ENCODE results near the gene HORMAD2. TPM values are rescaled to one million over a fixed set of nuclear protein-coding genes. Genes with fewer than 3 reads are reported as not detected.

The HORMAD2 gene
- total RNA-seq, 2 donors from 2014 or later, result not detected

DNA sequence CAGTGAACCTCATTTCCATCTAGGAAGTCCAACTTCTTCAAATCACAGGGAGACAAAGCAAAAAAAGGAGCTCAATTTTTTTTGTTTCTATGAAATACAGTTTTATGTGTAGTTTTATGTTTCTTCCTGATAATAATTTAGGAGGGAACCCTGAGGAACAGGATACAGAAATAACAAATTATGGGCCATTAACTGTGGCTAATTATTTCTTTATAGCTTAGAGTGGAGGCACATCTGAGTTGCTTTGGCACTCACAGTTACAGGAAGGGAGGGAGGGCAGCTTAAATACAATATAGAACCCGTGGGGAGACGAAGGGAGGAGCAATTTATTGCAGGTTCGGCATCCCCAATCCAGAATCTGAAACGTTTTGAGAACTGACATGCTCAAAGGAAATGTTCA, 37.1 kb upstream of the HORMAD2 start:
- Histone ChIP-seq H3K4me3 (no peak overlapping the region), H3K27ac (no peak overlapping the region), H3K9me3 (no peaks in the 10 kb centered on the region), H3K4me1 (ENCODE audit: control insufficient read depth in 1 of 2, low read depth in 2 of 2) (no peaks in the 10 kb centered on the region), H3K27me3 (replicated peaks; ENCODE audit: insufficient read depth) (no peaks in the 10 kb centered on the region), H3K36me3 (no peaks in the 10 kb centered on the region)
- TF ChIP-seq, protein P1, sequence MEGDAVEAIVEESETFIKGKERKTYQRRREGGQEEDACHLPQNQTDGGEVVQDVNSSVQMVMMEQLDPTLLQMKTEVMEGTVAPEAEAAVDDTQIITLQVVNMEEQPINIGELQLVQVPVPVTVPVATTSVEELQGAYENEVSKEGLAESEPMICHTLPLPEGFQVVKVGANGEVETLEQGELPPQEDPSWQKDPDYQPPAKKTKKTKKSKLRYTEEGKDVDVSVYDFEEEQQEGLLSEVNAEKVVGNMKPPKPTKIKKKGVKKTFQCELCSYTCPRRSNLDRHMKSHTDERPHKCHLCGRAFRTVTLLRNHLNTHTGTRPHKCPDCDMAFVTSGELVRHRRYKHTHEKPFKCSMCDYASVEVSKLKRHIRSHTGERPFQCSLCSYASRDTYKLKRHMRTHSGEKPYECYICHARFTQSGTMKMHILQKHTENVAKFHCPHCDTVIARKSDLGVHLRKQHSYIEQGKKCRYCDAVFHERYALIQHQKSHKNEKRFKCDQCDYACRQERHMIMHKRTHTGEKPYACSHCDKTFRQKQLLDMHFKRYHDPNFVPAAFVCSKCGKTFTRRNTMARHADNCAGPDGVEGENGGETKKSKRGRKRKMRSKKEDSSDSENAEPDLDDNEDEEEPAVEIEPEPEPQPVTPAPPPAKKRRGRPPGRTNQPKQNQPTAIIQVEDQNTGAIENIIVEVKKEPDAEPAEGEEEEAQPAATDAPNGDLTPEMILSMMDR (IDR thresholded peaks at IDR 0.05), result no peak
- no peak for ATAC-seq (ENCODE audit: insufficient number of reproducible peaks, low FRiP score, low read depth)
- DNase-seq (ENCODE audit: low spot score), result no peak

DNA sequence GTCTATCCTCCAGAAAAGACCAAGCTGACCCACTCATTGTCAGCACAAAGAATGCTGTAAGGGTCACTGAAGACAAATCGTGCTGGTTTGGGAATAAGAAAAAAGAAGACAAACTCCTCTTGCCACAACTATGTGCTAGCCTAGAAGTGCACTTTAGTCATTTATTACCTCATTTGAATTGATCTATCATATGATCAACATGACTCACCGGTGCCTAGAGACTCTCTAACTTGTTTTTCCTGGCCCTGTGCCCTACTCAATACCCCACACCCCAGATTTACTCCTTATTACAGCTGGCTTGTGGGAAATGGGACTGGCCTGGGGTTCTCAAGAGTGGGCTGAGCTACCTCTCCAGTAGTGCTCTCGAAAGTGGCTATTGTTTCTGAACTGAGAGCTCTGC, 35.9 kb upstream of the HORMAD2 start:
- DNase-seq (ENCODE audit: low spot score) (no peak), ATAC-seq (ENCODE audit: insufficient number of reproducible peaks, low FRiP score, low read depth) (no peak)
- Histone ChIP-seq H3K9me3 (no peaks in the 10 kb centered on the region), H3K27ac (no peak overlapping the region), H3K4me3 (no peak overlapping the region), H3K36me3 (no peaks in the 10 kb centered on the region), H3K27me3 (replicated peaks; ENCODE audit: insufficient read depth) (no peaks in the 10 kb centered on the region), H3K4me1 (ENCODE audit: control insufficient read depth in 1 of 2, low read depth in 2 of 2) (no peaks in the 10 kb centered on the region)
- TF ChIP-seq, protein P1 (IDR thresholded peaks at IDR 0.05), result no peak

DNA sequence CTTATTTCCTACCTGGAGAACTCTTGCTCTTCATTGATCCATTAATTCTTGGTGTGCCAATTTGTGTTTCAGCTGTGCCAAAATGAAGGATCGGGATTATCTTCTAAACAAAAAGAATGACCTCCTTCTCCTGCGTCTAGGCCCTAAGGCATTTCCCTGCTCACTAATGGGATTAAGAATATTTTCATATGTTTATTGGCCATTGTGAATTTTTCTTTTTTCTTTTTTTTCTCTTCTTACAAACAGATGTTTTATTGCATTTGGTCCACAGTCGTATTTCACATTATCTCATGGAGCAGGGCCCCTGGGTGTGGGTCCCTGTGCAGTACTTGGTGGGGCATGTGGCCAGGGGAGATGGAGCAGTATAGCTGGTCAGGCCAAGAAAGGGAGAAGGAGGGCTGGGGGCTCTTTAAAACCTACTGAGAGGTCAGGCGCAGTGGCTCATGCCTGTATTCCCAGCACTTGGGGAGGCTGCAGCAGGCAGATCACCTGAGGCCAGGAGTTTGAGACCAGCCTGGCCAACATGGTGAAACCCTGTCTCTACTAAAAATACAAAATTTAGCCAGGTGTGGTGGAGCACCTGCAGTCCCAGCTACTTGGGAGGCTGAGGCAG, 35.3 kb upstream of the HORMAD2 start:
- TF ChIP-seq, protein P1 (IDR thresholded peaks at IDR 0.05), result no peak
- H3K27ac ChIP-seq, result no peak overlapping the region
- H3K4me3 ChIP-seq, result no peak overlapping the region
- no peaks in the 10 kb centered on the region for H3K4me1 ChIP-seq (ENCODE audit: control insufficient read depth in 1 of 2, low read depth in 2 of 2)
- ATAC-seq (ENCODE audit: insufficient number of reproducible peaks, low FRiP score, low read depth), result no peak
- no peaks in the 10 kb centered on the region for H3K36me3 ChIP-seq
- DNase-seq (ENCODE audit: low spot score), result no peak
- no peaks in the 10 kb centered on the region for H3K27me3 ChIP-seq (replicated peaks; ENCODE audit: insufficient read depth)
- no peaks in the 10 kb centered on the region for H3K9me3 ChIP-seq

DNA sequence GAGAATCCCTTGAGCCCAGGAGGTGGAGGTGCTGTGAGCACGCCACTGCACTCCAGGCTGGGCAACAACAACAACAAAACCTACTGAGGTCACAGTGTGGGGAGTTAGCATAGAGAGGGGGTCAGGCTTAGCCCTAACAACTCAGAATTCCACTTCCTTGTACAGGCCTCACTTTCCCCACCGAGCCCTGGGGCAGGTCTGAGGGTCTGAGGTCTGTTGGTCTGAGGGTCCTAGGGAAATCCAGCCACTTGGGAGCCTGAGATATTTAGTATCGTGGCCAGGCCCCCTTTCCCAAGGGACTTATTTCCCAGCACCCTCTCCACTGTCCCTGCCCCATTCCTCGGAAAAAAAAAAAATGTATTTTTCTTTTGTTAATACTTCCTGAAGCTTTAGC, 34.8 kb upstream of the HORMAD2 start:
- H3K36me3 ChIP-seq, result no peaks in the 10 kb centered on the region
- TF ChIP-seq, protein P1 (IDR thresholded peaks at IDR 0.05), result no peak

DNA sequence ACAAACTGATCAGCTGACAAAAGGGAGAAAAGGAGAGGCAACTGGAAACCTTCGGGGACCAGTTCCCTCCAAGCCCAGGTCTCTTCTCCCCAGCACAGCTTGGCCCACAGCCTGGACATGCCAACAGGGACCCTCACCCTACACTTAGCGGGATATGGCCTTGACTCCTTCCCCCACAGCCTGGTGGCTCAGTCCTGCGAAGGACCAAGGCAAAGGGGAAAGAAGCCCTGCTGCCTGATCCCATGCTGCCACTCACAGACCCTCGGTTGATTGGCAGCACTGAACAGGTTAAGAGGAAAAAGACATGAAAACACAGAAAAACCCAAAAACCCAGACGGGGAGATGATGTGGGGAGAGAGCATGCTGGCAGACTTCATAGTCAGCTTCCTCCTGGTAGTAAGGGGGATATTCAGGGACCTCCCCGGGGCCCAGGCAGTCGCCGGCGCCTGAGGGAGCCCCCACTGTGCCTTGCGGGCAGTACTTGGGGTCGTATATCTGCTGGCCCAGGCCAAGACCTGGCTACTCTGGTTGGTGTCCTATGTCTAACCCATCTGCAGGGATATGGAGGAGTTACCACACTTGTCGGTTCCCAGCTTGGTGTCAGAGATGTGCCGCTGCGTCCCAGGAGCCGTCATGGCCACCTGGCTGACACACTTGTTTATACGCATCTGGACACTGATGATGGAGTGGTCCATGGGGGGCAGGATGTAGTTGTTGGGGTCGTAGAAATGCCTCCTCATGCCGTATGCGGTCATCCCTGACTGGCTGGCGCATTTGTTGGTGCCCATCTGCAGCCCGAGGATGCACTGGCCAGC, 34.2 kb upstream of the HORMAD2 start:
- no peaks in the 10 kb centered on the region for H3K27me3 ChIP-seq (replicated peaks; ENCODE audit: insufficient read depth)
- no peak overlapping the region for H3K27ac ChIP-seq
- TF ChIP-seq, protein P1 (IDR thresholded peaks at IDR 0.05), result no peak
- ATAC-seq (ENCODE audit: insufficient number of reproducible peaks, low FRiP score, low read depth) (no peak), DNase-seq (ENCODE audit: low spot score) (no peak)
- H3K36me3 ChIP-seq, result no peaks in the 10 kb centered on the region
- no peaks in the 10 kb centered on the region for H3K9me3 ChIP-seq
- H3K4me3 ChIP-seq, result no peak overlapping the region
- no peaks in the 10 kb centered on the region for H3K4me1 ChIP-seq (ENCODE audit: control insufficient read depth in 1 of 2, low read depth in 2 of 2)

More for the DNA sequence above, 34.8 kb upstream of the HORMAD2 start:
- no peak for ATAC-seq (ENCODE audit: insufficient number of reproducible peaks, low FRiP score, low read depth)
- Histone ChIP-seq H3K4me1 (ENCODE audit: control insufficient read depth in 1 of 2, low read depth in 2 of 2) (no peaks in the 10 kb centered on the region), H3K4me3 (no peak overlapping the region), H3K9me3 (no peaks in the 10 kb centered on the region), H3K27me3 (replicated peaks; ENCODE audit: insufficient read depth) (no peaks in the 10 kb centered on the region), H3K27ac (no peak overlapping the region)
- no peak for DNase-seq (ENCODE audit: low spot score)

Data from thoracic aorta (tissue), 2 donors.